Neural progenitor cell (in vitro differentiated cells): ENCODE data around the gene CACNA1D. TPM values are rescaled to one million over a fixed set of nuclear protein-coding genes. Genes with fewer than 3 reads are reported as not detected.

Experiments
- DNase-seq: peaks from one replicate; pipeline ENCODE4 v3.0.0-alpha.2; 2016; ENCODE audit warnings: low spot score
- H2AFZ ChIP-seq: fragments of 200-600 bp; sonication (generic); replicated peaks from 2 replicates; pipeline ENCODE4 v1.6.1; 2016; ENCODE audit warnings: antibody characterized with exemption
- H3F3A ChIP-seq: fragments of 200-600 bp; sonication (generic); 2 replicates; pipeline ENCODE4 v1.6.1; 2016; ENCODE audit warnings: antibody characterized with exemption, low read depth
- H3K27ac ChIP-seq: fragments of 200-600 bp; sonication (generic); 2 replicates; pipeline ENCODE4 v1.5.1; 2016; ENCODE audit warnings: mild to moderate bottlenecking
- H3K27me3 ChIP-seq: fragments of 200-600 bp; sonication (generic); 2 replicates; pipeline ENCODE4 v1.6.1; 2016; ENCODE audit warnings: mild to moderate bottlenecking, moderate library complexity
- H3K36me3 ChIP-seq: fragments of 200-600 bp; sonication (generic); 2 replicates; pipeline ENCODE4 v1.5.1; 2016
- H3K4me1 ChIP-seq: fragments of 200-600 bp; sonication (generic); 2 replicates; pipeline ENCODE4 v1.6.1; 2016; ENCODE audit warnings: mixed run types
- H3K4me2 ChIP-seq: fragments of 200-600 bp; sonication (generic); 2 replicates; pipeline ENCODE4 v1.6.1; 2016
- H3K4me3 ChIP-seq: fragments of 200-600 bp; sonication (generic); 2 replicates; pipeline ENCODE4 v1.5.1; 2016
- H3K79me2 ChIP-seq: fragments of 200-600 bp; sonication (generic); 2 replicates; pipeline ENCODE4 v1.6.1; 2016; ENCODE audit warnings: low read depth
- H3K9ac ChIP-seq: fragments of 200-600 bp; sonication (generic); 2 replicates; pipeline ENCODE4 v1.6.1; 2016
- H3K9me3 ChIP-seq: fragments of 200-600 bp; sonication (generic); 2 replicates; pipeline ENCODE4 v1.5.1; 2016; ENCODE audit warnings: low read depth
- H4K20me1 ChIP-seq: fragments of 200-600 bp; sonication (generic); 2 replicates; pipeline ENCODE4 v1.6.1; 2016; ENCODE audit warnings: low read depth
- H3K27ac Mint-ChIP-seq: 3 replicates; pipeline ENCODE4 v1.8.0; 2021; ENCODE audit warnings: mixed read lengths
- H3K27me3 Mint-ChIP-seq: 2 replicates; pipeline ENCODE4 v1.8.0; 2022; ENCODE audit warnings: low read depth, mild to moderate bottlenecking, inconsistent platforms, moderate library complexity, mixed read lengths; ENCODE audit not compliant: insufficient read depth
- H3K36me3 Mint-ChIP-seq: 3 replicates; pipeline ENCODE4 v1.8.0; 2021; ENCODE audit warnings: mixed read lengths
- H3K4me1 Mint-ChIP-seq: 3 replicates; pipeline ENCODE4 v1.8.0; 2021; ENCODE audit warnings: mixed read lengths
- H3K4me3 Mint-ChIP-seq: 3 replicates; pipeline ENCODE4 v1.8.0; 2021; ENCODE audit warnings: mild to moderate bottlenecking, moderate library complexity, mixed read lengths
- H3K9me3 Mint-ChIP-seq: 3 replicates; pipeline ENCODE4 v1.8.0; 2020; ENCODE audit warnings: mixed read lengths
- CTCF ChIP-seq: fragments of 200-600 bp; sonication (generic); IDR thresholded peaks from 2 replicates; pipeline ENCODE4 v1.5.1; 2017; ENCODE audit warnings: antibody characterized with exemption, mild to moderate bottlenecking
- EZH2 ChIP-seq: fragments of 200-600 bp; sonication (generic); IDR thresholded peaks from 2 replicates; pipeline ENCODE4 v1.6.1; 2017; ENCODE audit warnings: antibody characterized with exemption, mild to moderate bottlenecking, moderate library complexity
- EZH2phosphoT487 ChIP-seq: fragments of 200-600 bp; sonication (generic); IDR thresholded peaks from 2 replicates; pipeline ENCODE4 v1.6.1; 2017; ENCODE audit warnings: antibody characterized with exemption
- total RNA-seq: library from RNA; depleted of rRNA; stranded (reverse); fragments of >200 nt; gene quantifications from 2 replicates; pipeline ENCODE4 v1.2.3, GENCODE V29; 2015; ENCODE audit warnings: low replicate concordance

Gene CACNA1D
- total RNA-seq, 1 donor from 2014 or later, result 4.7 TPM

GRCh38 chr3:53775834-53776251, 281.4 kb downstream of the CACNA1D start:
- H3K4me1 ChIP-seq, result peaks cover 28% of the 10 kb centered on the region
- no peak overlapping the region for H3K9ac ChIP-seq
- H3K27ac ChIP-seq, result no peak overlapping the region
- peaks cover 5% of the 10 kb centered on the region for H3K27me3 Mint-ChIP-seq
- H3K4me3 ChIP-seq, result no peak overlapping the region
- no peak overlapping the region for H3K4me3 Mint-ChIP-seq
- H2AFZ ChIP-seq, result no peak overlapping the region
- peaks cover 31% of the 10 kb centered on the region for H3K4me1 Mint-ChIP-seq
- H3K27ac Mint-ChIP-seq, result no peak overlapping the region
- H3K9me3 Mint-ChIP-seq, result no peaks in the 10 kb centered on the region
- peak overlapping the region; percentile 6 for H3K4me2 ChIP-seq
- no peaks in the 10 kb centered on the region for H3K27me3 ChIP-seq
- H3K36me3 Mint-ChIP-seq, result no peaks in the 10 kb centered on the region
- peak; percentile 25 for DNase-seq
- no peaks in the 10 kb centered on the region for H4K20me1 ChIP-seq
- no peaks in the 10 kb centered on the region for H3K79me2 ChIP-seq
- H3K9me3 ChIP-seq, result no peaks in the 10 kb centered on the region
- H3K36me3 ChIP-seq, result no peaks in the 10 kb centered on the region
- TF ChIP-seq EZH2phosphoT487 (no peak), CTCF (no peak), EZH2 (no peak)
- no peaks in the 10 kb centered on the region for H3F3A ChIP-seq

GRCh38 chr3:53776494-53777101, 282.2 kb downstream of the CACNA1D start:
- no peaks in the 10 kb centered on the region for H3F3A ChIP-seq
- Mint-ChIP-seq H3K9me3 (no peaks in the 10 kb centered on the region), H3K27ac (no peak overlapping the region), H3K27me3 (peaks cover 2% of the 10 kb centered on the region), H3K4me3 (no peak overlapping the region), H3K36me3 (no peaks in the 10 kb centered on the region), H3K4me1 (peaks cover 31% of the 10 kb centered on the region)
- no peaks in the 10 kb centered on the region for H3K79me2 ChIP-seq
- no peak overlapping the region for H2AFZ ChIP-seq
- H3K4me1 ChIP-seq, result peaks cover 28% of the 10 kb centered on the region
- H3K9ac ChIP-seq, result no peak overlapping the region
- no peaks in the 10 kb centered on the region for H3K9me3 ChIP-seq
- DNase-seq, result no peak
- H3K27ac ChIP-seq, result no peak overlapping the region
- no peak overlapping the region for H3K4me2 ChIP-seq
- no peak overlapping the region for H3K4me3 ChIP-seq
- TF ChIP-seq EZH2phosphoT487 (no peak), CTCF (no peak), EZH2 (no peak)
- H3K36me3 ChIP-seq, result no peaks in the 10 kb centered on the region
- H4K20me1 ChIP-seq, result no peaks in the 10 kb centered on the region
- no peaks in the 10 kb centered on the region for H3K27me3 ChIP-seq

- Histone ChIP-seq H3K27ac (no peak overlapping the region), H3K36me3 (no peaks in the 10 kb centered on the region), H3K9ac (no peak overlapping the region), H3K4me1 (peaks cover 28% of the 10 kb centered on the region), H4K20me1 (no peaks in the 10 kb centered on the region), H3K27me3 (no peaks in the 10 kb centered on the region), H3K9me3 (no peaks in the 10 kb centered on the region), H3K4me2 (no peak overlapping the region), H2AFZ (no peak overlapping the region), H3K4me3 (no peak overlapping the region), H3F3A (no peaks in the 10 kb centered on the region), H3K79me2 (no peaks in the 10 kb centered on the region)
- H3K4me3 Mint-ChIP-seq, result no peak overlapping the region
- H3K36me3 Mint-ChIP-seq, result no peaks in the 10 kb centered on the region
- H3K27me3 Mint-ChIP-seq, result peaks cover 2% of the 10 kb centered on the region
- no peaks in the 10 kb centered on the region for H3K9me3 Mint-ChIP-seq
- no peak overlapping the region for H3K27ac Mint-ChIP-seq
- DNase-seq, result no peak
- peaks cover 31% of the 10 kb centered on the region for H3K4me1 Mint-ChIP-seq
- TF ChIP-seq EZH2 (no peak), CTCF (no peak), EZH2phosphoT487 (no peak)
These were observed 283.1 kb downstream of the CACNA1D start for GRCh38 chr3:53777468-53777867.
